NCI-H1930 (cell line): ENCODE measurements around the gene FLG.
"Not testable (repeated sequence)": the region's sequence is repeated elsewhere in the genome, so short reads cannot be mapped to it uniquely, and the experiment has no call there.

ENCODE experiments used
- DNase-seq, 2 experiments: peaks; one replicate each; lab custom pipeline; 2025; lab: John Stamatoyannopoulos, UW

FLG gene

DNA sequence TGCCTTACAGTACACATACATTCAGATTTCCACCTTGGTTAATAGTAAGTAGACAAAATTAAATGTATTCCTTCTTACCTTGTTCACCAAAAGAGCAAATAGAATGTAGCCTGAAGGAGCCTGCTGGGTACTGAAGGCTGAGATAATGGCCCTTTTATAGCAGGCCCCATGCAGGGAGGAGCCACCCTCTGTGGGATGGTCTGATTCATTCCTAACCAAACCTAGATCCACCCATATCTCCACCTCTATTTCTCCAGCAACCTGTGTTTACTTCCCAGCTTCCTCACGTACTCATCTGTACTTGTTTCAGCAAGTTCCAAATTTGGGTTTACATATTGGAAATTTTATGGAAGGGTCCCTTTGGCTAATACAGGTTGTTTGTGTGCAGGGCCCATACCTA lies at the start of gene FLG:
Gene FLG, minus strand, starts transcription at position 129 of the 400 bp plus-strand sequence. CDS start 9,783 bp downstream, outside the sequence.
- no peak for DNase-seq

DNA sequence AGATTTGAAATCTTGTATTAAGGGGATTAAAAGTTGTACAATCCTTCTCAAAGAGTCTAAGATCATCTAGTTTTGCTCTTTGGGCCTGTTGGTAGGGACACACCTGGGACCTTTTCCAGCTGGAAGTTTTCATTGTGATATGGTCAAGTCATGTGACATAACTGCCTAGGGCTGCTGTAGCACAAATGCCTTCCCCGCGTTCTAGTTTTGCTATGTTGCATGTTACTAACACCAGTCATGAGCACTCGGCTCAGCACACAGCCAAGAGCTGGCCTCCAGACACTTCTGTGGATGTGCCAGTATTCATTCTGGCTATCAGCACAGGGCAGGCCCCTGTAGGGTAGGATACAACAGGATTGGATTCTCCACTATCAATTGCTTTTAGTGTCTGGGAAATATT lies 49.4 kb upstream of the FLG start:
- DNase-seq: no peak

DNA sequence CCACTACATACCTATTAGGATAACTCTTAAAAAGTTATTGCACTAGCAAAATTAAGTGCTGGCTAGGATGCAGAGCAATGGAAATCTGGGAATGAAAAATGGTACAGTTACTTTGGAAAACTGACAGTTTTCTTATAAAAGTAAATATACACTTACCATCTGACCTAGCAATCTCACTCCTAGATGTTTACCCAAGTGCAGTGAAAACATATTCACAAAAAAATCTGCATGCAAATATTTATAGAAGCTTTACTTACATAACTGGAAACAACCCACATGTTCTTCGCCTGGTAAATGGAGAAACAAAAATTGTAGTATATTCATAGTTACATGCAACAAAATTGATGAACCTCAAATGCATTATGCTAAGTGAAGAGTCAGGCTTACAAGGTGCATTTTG lies 47.6 kb upstream of the FLG start:
- no peak for DNase-seq

DNA sequence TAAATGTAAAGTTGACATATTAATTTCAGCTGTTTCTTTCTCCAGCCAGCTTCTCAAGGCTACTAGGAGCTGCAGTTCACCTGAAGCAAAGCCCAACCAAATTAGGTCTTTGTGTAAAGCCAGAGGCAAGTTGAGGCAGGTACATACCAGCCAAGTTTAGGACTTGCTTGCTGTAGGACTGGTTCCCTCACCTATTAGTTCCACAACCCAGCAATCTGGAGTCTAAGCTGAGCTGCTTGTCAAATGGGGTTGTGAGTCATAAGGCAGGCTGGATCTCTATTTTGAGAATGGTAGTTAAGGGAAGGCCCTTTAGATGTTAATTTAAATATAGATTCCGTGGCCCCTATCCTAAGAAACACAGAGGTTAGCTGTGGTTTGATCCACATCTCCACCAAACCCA lies 42.4 kb upstream of the FLG start:
- DNase-seq: no peak

DNA sequence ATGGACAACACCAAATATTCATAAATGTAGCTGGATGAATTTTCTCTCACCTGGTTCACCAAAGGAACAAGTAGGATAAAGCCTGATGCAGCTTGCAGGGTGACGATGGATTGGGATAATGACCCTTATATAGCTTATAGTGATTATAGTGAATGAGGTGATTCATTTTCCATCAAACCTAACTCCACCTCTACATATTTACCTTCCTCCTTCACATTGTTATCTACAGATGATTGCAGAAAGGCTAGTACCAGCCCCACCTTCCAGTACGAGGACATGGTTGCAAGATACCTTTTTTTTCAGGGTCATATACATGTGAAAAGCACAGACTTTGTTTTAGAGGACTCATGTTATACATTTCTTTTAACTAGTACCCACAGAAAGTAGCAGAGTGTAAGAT lies 34.9 kb upstream of the FLG start, which contains the start of gene FLG2:
Gene FLG2, minus strand, starts transcription at position 101 of the 400 bp plus-strand sequence. CDS start 1,122 bp downstream, outside the sequence.
- DNase-seq: no peak

DNA sequence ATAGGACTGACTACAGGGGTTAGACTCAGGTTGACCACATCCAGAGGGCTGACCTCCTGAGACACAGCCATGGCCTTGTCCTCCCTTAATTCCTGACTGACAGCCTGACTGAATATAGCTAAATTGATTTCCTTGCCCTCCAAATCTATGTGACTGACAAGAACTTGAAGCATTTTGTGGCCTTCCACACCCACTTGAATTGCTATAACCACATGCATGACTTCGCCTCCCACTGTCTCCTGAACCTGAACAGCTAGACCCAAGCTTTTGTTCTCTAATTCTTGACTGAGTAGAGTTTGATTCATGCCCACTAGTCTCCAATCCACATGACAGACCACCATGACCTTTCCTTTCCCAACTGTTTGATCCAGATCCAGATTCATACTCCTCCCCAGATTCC lies 31.7 kb upstream of the FLG start:
- DNase-seq: no peak

DNA sequence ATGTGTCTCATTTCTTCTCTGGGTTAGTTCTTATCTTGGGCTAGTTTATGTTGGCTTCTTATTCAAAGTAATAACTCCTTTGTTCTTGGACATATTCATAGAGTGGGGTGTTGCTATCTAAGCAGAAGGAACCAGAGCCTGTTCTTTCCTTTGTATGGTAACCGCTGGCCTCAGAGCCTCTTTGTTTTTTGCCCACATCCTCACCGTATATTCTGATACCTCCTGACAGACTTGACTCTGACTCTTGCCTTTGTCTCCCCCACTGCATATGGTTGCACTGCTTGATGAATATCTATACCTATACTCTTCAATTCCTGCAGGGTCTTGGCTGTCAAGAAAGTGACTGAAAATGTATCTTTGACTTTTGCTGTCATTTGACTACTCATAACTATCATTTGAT lies 24.6 kb upstream of the FLG start:
- no peak for DNase-seq

DNA sequence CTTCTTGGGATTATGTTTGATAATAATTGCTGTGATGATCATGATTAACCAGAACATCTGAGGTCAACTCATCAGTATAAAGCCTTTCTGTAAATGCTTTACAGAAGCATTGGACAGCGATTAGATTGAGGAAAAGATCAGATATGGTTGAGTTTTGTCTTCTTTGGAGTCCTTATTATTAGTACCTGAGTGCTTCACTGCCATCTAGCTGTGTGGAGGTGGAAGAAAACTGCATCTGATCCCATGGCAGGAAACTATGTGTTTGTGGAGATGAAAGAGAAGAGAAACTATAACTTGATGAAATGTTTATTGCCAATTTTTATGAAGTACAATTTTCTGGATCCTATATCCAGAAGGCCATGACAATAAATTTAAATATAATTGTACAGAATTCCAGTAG lies 23.4 kb upstream of the FLG start:
- DNase-seq: peak in 1 of 2 experiments; percentile 1

DNA sequence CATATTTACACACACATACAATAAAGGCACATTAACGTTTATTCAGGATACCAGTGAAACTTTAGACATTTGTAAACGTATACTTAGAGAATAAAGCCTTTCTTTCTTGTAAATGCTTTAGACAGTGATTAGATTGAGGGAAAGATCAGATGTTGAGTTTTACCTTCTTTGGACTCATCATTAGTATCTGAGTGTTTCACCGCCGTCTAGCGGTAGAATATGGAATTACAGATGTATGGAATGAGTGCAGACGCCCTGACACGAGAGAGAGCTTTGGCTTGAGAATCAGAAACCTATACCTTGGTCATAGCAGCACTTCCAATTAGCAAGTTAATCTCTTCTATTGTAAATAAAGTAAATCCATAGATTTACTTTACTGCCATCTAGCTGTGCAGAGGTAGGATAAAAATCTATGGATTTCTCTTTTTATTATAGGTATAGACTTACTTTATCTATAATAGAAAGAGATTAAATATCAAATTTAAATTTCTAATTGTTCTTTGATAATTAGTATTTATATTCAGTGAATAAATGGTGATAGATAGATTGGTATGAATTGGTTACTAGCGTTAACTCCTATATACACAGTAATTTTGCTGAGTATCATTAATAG lies 22.2 kb upstream of the FLG start:
- peak; percentile 21 to 52 for DNase-seq

DNA sequence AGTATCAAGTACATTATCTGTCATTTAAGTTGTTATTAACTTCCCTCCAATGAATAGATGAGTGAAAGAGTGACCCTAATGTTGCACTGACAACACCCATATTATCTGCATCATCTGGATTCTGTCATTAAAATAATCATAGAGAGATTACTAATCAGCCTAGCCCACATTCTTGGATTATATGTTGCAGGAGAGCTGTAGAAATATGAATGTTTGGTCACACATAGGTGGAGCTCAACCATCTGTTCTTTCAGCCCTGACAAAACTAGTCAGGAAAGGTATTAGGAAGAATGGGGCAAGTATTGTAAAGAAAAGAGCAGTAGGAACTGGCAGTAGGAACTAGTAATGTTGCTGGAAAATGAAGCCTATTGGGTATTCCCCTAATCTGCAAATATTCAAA lies 19.4 kb upstream of the FLG start:
- no peak for DNase-seq

DNA sequence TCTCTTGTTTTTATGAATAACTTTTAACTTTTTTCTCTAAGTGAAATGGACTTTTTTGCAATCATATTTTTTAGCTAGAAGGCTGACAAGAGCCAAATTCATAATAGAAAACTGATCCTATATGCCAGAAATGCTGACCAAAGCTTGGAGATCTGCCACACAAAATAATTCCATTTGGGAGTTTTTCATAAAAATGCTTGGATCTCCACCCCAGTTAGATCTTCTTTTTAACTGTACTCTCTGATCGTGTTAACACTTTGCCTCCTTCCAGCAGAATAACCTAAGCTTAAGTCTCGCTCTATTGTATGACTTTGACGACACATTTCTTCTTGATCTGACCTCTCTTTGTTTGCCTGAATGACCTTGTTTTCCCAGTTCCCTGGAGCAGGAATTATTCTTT lies 18.0 kb upstream of the FLG start:
- DNase-seq: no peak

DNA sequence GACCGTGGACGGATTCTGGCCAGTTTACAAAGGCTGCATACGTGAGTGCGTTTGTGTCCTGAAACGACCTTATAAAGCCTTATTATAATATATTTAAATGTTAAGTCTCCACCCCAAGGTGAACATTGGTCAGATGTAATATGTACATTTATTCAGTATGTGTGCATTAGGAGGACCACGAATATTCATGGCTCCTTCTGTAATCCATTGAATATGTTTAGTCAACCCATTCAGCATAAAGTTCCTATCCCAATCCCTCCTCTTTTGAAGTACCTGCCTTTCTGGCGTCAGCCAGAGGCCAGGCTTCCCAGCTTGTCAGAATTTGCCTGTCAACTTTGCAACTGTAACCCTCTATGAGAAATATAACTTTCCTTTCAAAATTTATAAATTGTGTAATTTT lies 10.4 kb upstream of the FLG start:
- DNase-seq: no peak

DNA sequence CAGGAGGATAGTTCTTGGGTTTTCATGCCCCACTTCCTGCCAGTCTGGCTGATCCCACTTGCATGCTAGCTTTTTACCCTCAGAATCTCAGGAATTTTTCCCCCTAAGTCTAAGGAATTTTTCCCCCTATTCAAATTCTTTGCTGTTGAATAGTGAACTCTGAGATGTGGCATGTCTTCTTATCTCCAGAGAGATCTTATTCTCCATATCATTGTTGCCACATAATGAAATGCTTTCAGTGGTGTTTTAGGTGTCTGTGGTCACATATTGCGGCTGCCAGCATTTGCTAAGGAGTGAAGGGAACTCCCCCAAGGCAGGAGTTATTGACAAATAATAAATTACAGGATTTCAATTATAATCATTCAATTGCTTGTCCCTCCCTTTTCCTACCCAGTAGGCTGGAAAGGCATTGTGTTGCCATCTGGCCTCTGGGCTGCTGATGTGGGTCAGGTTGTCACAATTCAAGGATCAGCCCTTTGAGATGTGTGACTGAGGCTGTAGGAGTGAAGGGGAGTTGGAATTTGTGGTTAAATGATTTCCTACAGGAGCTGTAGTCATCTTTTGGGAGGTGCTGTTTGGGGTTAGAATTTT lies 3.9 kb upstream of the FLG start:
- no peak for DNase-seq

DNA sequence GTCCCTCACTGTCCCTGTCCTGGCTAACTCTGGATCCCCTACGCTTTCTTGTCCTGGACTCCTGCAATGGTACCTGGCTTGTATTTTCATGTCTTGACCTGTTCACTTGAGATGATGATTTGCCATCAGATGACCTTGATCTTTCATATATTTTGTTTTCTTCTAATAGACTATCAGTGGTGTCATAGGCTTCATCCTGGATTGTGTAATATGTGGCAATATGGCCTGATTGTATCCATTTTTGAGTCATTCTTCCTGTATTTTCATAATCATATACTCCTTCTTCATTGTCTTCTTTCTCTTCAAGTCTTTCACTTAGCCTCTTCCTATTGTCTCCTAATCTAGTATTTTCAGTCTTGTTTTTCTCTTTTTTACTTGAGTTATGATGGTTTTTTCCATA lies 11.1 kb downstream of the FLG start:
- DNase-seq: no peak

DNA sequence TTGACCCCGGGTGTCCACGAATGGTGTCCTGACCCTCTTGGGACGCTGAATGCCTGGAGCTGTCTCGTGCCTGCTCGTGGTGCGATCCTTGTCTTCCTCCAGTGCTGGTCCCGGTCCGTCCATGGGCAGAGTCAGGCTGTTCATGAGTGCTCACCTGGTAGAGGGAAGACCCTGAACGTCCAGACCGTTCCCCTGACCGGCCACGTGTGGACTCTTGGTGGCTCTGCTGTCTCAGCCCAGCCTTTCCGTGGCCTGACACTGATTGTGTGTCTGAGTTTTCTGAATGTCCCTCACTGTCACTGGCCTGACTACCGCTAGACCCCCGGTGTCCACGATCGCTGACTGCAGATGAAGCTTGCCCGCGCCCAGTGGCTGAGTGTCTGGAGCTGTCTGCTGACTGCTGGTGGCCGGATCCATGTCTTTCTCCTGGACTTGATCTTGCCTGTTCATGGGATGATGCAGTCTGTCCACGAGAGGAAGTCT lies 11.7 kb downstream of the FLG start:
- DNase-seq: no peak

DNA sequence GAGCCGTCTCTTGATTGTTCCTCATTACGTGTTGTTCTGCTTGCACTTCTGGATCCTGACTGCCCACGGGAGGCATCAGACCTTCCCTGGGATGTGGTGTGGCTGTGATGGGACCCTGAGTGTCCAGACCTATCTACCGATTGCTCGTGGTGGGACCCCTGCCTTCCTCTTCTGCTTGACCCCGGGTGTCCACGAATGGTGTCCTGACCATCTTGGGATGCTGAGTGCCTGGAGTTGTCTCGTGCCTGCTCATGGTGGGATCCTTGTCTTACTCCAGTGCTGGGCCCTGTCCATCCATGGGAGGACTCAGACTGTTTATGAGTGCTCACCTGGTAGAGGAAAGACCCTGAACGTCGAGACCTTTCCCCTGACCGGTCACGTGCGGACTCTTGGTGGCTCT lies 12.9 kb downstream of the FLG start:
- DNase-seq: not testable (repeated sequence)

DNA sequence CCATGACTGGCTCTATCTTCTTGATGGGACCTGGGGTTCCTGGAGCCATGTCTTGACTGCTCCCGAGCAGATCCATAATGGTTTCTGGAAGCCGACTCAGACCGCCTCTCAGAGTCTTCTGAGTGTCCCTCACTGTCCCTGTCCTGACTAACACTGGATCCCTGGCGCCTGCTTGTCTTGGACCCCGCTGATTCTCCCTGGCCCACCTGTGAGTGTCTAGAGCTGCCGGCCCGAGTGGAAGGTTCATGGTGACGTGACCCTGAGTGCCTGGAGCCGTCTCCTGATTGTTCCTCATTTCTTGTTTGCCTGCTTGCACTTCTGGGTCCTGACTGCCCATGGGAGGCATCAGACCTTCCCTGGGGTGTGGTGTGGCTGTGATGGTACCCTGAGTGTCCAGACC lies 15.1 kb downstream of the FLG start:
- DNase-seq: no peak

DNA sequence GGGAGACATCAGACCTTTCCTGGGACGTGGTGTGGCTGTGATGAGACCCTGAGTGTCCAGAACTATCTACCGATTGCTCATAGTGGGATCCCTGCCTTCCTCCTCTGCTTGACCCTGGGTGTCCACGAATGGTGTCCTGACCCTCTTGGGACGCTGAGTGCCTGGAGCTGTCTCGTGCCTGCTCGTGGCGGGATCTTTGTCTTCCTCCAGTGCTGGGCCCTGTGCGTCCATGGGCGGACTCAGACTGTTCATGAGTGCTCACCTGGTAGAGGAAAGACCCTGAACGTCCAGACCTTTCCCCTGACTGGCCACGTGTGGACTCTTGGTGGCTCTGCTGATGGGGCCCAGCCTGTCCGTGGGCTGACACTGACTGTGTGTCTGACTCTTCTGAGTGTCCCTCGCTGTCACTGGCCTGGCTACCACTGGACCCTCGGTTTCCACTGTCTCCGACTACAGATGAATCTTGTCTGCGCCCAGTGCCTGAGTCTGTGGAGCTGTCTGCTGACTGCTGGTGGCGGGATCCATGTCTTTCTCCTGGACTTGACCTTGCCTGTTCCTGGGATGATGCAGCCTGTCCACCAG lies 15.6 kb downstream of the FLG start:
- DNase-seq: not testable (repeated sequence)

DNA sequence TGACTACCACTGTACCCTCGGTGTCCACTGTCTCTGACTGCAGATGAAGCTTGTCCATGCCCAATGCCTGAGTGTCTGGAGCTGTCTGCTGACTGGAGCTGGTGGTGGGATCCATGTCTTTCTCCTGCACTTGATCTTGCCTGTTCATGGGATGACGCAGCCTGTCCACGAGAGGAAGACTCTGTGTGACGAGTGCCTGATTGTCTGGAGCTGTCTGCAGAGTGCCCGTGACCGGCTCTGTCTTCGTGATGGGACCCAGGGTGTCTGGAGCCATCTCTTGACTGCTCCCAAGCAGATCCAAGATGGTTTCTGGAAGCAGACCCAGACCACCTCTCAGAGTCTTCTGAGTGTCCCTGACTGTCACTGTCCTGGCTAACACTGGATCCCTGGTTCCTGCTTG lies 16.3 kb downstream of the FLG start:
- DNase-seq: not testable (repeated sequence)

DNA sequence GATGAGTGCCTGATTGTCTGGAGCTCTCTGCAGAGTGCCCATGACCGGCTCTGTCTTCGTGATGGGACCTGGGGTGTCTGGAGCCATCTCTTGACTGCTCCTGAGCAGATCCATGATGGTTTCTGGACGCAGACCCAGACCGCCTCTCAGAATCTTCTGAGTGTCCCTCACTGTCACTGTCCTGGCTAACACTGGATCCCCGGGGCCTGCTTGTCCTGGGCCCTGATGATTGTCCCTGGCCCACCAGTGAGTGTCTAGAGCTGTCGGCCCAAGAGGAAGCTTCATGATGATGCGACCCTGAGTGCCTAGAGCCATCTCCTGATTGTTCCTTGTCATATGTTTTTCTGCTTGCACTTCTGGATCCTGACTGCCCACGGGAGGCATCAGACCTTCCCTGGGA lies 17.1 kb downstream of the FLG start:
- DNase-seq: not testable (repeated sequence)

DNA sequence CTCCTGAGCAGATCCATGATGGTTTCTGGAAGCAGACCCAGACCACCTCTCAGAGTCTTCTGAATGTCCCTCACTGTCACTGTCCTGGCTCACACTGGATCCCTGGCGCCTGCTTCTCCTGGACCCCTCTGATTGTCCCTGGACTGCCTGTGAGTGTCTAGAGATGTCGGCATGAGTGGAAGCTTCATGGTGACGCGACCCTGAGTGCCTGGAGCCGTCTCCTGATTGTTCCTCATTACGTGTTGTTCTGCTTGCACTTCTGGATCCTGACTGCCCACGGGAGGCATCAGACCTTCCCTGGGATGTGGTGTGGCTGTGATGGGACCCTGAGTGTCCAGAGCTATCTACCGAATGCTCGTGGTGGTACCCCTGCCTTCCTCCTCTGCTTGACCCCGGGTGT lies 18.9 kb downstream of the FLG start:
- not testable (repeated sequence) for DNase-seq

DNA sequence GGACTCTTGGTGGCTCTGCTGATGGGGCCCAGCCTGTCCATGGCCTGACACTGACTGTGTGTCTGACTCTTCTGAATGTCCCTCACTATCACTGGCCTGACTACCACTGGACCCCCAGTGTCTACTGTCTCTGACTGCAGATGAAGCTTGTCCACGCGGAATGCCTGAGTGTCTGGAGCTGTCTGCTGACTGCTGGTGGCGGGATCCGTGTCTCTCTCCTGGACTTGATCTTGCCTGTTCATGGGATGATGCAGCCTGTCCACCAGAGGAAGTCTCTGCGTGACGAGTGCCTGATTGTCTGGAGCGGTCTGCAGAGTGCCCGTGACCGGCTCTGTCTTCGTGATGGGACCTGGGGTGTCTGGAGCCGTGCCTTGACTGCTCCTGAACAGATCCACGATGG lies 20.3 kb downstream of the FLG start:
- not testable (repeated sequence) for DNase-seq

DNA sequence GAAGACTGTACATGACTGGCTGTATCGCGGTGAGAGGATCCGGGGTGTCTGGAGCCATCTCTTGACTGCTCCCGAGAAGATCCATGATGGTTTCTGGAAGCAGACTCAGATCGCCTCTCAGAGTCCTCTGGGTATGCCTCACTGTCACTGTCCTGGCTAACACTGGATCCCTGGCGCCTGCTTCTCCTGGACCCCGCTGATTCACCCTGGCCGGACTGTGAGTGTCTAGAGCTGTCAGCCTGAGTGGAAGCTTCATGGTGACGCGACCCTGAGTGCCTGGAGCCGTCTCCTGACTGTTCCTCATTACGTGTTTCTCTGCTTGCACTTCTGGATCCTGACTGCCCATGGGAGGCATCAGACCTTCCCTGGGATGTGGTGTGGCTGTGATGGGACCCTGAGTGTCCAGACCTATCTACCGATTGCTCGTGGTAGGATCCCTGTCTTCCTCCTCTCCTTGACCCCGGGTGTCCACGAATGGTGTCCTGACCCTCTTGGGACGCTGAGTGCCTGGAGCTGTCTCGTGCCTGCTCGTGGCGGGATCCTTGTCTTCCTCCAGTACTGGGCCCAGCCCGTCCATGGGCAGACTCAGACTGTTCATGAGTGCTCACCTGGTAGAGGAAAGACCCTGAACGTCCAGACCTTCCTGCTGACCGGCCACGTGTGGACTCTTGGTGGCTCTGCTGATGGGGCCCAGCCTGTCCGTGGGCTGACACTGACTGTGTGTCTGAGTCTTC lies 21.7 kb downstream of the FLG start:
- DNase-seq: not testable (repeated sequence)
